GM19240 (cell line): Measurements from ENCODE around the gene PRDM15.

Source experiments
- DNase-seq: peaks from one replicate; pipeline ENCODE4 v3.0.0; 2011; ENCODE audit warnings: low spot score; ENCODE audit not compliant: insufficient read length

The PRDM15 gene

GRCh38 chr21:41825216-41825615, 53.9 kb downstream of the PRDM15 start:
- DNase-seq: no peak

GRCh38 chr21:41824466-41825207, 54.5 kb downstream of the PRDM15 start:
- no peak for DNase-seq

- no peak for DNase-seq
These were observed 55.2 kb downstream of the PRDM15 start for GRCh38 chr21:41823906-41824305.

GRCh38 chr21:41823166-41823565, 56.0 kb downstream of the PRDM15 start:
- DNase-seq: no peak

GRCh38 chr21:41821756-41822431, 57.2 kb downstream of the PRDM15 start:
- no peak for DNase-seq

- no peak for DNase-seq
These were observed 57.9 kb downstream of the PRDM15 start for GRCh38 chr21:41821081-41821755.

- DNase-seq: no peak
These were observed 58.6 kb downstream of the PRDM15 start for GRCh38 chr21:41820384-41821080.

- no peak for DNase-seq
These were observed 59.3 kb downstream of the PRDM15 start for GRCh38 chr21:41819856-41820281.

- no peak for DNase-seq
These were observed 59.8 kb downstream of the PRDM15 start for GRCh38 chr21:41819236-41819855.

GRCh38 chr21:41817877-41818855, 61.0 kb downstream of the PRDM15 start:
- DNase-seq: no peak

- peak; percentile 85 for DNase-seq
These were observed 61.9 kb downstream of the PRDM15 start for GRCh38 chr21:41817228-41817627.

- DNase-seq: peak; percentile 88
These were observed 62.5 kb downstream of the PRDM15 start for GRCh38 chr21:41816583-41817165.

- DNase-seq: no peak
These were observed 63.2 kb downstream of the PRDM15 start for GRCh38 chr21:41815652-41816582.

- DNase-seq: no peak
These were observed 65.9 kb downstream of the PRDM15 start for GRCh38 chr21:41813226-41813625.

GRCh38 chr21:41812679-41813078, 66.5 kb downstream of the PRDM15 start:
- DNase-seq: no peak

GRCh38 chr21:41810597-41810932, 68.6 kb downstream of the PRDM15 start:
- DNase-seq: no peak

GRCh38 chr21:41809891-41810596, 69.1 kb downstream of the PRDM15 start:
- no peak for DNase-seq

- no peak for DNase-seq
These were observed 70.3 kb downstream of the PRDM15 start for GRCh38 chr21:41808846-41809245.
